HepG2 (cell line): Measurements from ENCODE around the gene UCKL1. TPM values are rescaled to one million over a fixed set of nuclear protein-coding genes. Genes with fewer than 3 reads are reported as not detected.

Experiments used
- ATF7 ChIP-seq, 2 experiments: fragments of 450-650 bp in 1 of 2; sonication (generic) in 1 of 2; formaldehyde crosslinking in 1 of 2; IDR thresholded peaks; 2 replicates each; pipeline versions ENCODE4 v1.4.0 to v1.6.1; 2016 to 2020; ENCODE audit warnings: antibody characterized with exemption in 1 of 2, mild to moderate bottlenecking in 1 of 2, missing genetic modification reagents in 1 of 2
- MLLT10 ChIP-seq: sonication (generic); formaldehyde crosslinking; IDR thresholded peaks from 2 replicates; pipeline ENCODE4 v1.4.0; 2020; ENCODE audit warnings: missing genetic modification reagents
- SMYD3 ChIP-seq: sonication (generic); formaldehyde crosslinking; IDR thresholded peaks from 2 replicates; pipeline ENCODE4 v1.8.1; 2023; ENCODE audit warnings: mild to moderate bottlenecking, missing genetic modification reagents
- SNAI1 ChIP-seq: sonication (generic); formaldehyde crosslinking; IDR thresholded peaks from 2 replicates; pipeline ENCODE4 v1.5.0; 2020; ENCODE audit warnings: mild to moderate bottlenecking, missing genetic modification reagents, borderline replicate concordance
- TBX2 ChIP-seq: sonication (generic); formaldehyde crosslinking; IDR thresholded peaks from 2 replicates; pipeline ENCODE4 v1.5.0; 2020; ENCODE audit warnings: missing genetic modification reagents, mild to moderate bottlenecking, borderline replicate concordance
- ZFP41 ChIP-seq: sonication (generic); formaldehyde crosslinking; IDR thresholded peaks from 2 replicates; pipeline ENCODE4 v1.4.0; 2020; ENCODE audit warnings: mild to moderate bottlenecking, missing genetic modification reagents, borderline replicate concordance
- polyA plus RNA-seq, 8 experiments: library from polyadenylated mRNA; depleted of rRNA in 3 of 8; stranded (reverse) in 7 of 8; unstranded in 1 of 8; fragments of >200 nt; fragmentation: Illumina TruSeq in 4 of 8; extraction: Trizol in 4 of 8; gene quantifications; 2 replicates each; pipeline versions ENCODE4 v1.2.1 to v1.2.3, GENCODE V29; 2011 to 2016; ENCODE audit warnings: low read depth in 4 of 8, missing spikeins in 1 of 8, mixed read lengths in 1 of 8; ENCODE audit not compliant: insufficient read depth in 1 of 8
- total RNA-seq, 5 experiments: library from RNA; depleted of rRNA; stranded (reverse); fragments of >200 nt; fragmentation: Illumina TruSeq; extraction: Trizol; gene quantifications; 2 replicates each; pipeline ENCODE4 v1.2.3, GENCODE V29; 2016; ENCODE audit warnings: low read depth in 1 of 5
- TF ChIP-seq, protein P1 (sequence below): IDR thresholded peaks from 2 replicates; pipeline ENCODE4 v1.6.1; 2016; ENCODE audit warnings: missing genetic modification reagents, missing compliant biosample characterization
- TF ChIP-seq, protein P2 (sequence below): sonication (generic); formaldehyde crosslinking; IDR thresholded peaks from 2 replicates; pipeline ENCODE4 v1.5.0; 2020; ENCODE audit warnings: missing genetic modification reagents
- TF ChIP-seq, protein P3 (sequence below): sonication (generic); formaldehyde crosslinking; IDR thresholded peaks from 2 replicates; pipeline ENCODE4 v1.4.0; 2020; ENCODE audit warnings: missing genetic modification reagents
- TF ChIP-seq, protein P4 (sequence below): sonication (generic); formaldehyde crosslinking; IDR thresholded peaks from 2 replicates; pipeline ENCODE4 v1.8.1; 2022; ENCODE audit warnings: low read depth, mild to moderate bottlenecking, missing genetic modification reagents
- TF ChIP-seq, protein P5 (sequence below): sonication (generic); formaldehyde crosslinking; IDR thresholded peaks from 2 replicates; pipeline ENCODE4 v1.4.0; 2020; ENCODE audit warnings: missing genetic modification reagents, borderline replicate concordance
- TF ChIP-seq, protein P6 (sequence below): IDR thresholded peaks from 2 replicates; pipeline ENCODE4 v1.6.1; 2012; ENCODE audit warnings: low read depth, low read length, improper control_type of control experiment
- TF ChIP-seq, protein P7 (sequence below): sonication (generic); formaldehyde crosslinking; IDR thresholded peaks from 2 replicates; pipeline ENCODE4 v1.5.1; 2020; ENCODE audit warnings: missing genetic modification reagents, mild to moderate bottlenecking, borderline replicate concordance

The UCKL1 gene
- total and polyA plus RNA-seq, 2 of the 13 experiments (the other 11 are each of a cell fraction or from before 2014, with no cell fraction given): 50.2 to 126 TPM

DNA sequence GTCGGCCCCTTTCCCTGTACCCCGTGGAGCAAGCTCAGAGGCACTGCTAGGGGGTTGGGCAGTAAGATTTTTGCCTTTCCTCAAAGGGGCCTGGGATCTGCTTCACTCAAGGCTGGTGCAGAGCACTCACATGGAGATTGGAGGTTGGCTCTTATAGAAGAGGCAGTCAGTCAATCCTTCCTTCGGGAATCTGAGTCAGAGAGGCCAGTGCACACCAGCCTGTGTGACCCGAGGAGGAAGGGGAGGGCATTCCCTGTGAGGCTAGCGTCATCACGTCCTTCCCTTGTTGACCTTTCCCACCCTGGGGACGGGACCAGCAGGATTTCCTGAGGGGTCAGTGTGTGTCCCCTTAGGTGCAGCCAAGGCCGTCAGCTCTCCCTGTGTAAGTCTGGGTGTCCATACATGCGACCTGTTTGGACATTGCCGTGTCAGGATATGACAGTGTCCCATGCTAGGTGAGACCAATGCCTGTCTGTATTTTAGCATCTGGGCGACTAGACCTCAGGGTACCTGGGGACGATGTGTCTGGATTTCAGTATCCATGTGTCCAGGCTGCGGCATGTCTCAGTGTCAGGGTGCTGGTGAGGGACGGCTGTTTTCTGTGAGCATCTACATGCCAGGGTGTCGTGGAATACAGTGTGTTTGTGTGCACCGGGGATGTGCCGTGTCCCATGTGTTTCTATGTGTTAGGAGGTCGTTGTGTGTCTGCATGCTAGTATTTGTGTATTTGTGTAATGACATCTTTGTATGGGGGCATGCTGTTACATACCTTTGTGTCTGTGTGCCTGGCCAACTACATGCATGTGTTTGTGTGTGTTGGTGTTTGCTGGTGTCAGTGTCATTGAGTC is 16.3 kb upstream of the UCKL1 start (continued):
- TF ChIP-seq, protein P1, sequence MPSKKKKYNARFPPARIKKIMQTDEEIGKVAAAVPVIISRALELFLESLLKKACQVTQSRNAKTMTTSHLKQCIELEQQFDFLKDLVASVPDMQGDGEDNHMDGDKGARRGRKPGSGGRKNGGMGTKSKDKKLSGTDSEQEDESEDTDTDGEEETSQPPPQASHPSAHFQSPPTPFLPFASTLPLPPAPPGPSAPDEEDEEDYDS: no peak; the same call in 1 of the 2 replicates
- TF ChIP-seq ZFP41 (CRISPR knock-in tag) (no peak), ATF7 (IDR thresholded peaks at IDR 0.05) (no peak), ATF7 (CRISPR knock-in tag; IDR thresholded peaks at IDR 0.05) (0 out of 2 replicates have a peak, but pooled peaks have one; percentile 13), TBX2 (CRISPR knock-in tag) (peak; percentile 40; the same call in 1 of the 2 replicates), SMYD3 (CRISPR knock-in tag) (no peak), MLLT10 (CRISPR knock-in tag) (no peak), SNAI1 (CRISPR knock-in tag) (no peak)
- TF ChIP-seq, protein P2, sequence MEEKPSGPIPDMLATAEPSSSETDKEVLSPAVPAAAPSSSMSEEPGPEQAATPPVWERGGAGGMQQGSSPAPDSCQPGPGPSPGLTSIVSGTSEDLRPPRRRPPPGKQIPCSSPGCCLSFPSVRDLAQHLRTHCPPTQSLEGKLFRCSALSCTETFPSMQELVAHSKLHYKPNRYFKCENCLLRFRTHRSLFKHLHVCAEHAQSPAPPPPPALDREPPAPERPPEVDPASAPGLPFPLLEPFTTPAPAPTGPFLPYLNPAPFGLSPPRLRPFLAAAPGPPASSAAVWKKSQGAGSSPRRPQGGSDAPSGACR (CRISPR knock-in tag): no peak
- TF ChIP-seq, protein P3, sequence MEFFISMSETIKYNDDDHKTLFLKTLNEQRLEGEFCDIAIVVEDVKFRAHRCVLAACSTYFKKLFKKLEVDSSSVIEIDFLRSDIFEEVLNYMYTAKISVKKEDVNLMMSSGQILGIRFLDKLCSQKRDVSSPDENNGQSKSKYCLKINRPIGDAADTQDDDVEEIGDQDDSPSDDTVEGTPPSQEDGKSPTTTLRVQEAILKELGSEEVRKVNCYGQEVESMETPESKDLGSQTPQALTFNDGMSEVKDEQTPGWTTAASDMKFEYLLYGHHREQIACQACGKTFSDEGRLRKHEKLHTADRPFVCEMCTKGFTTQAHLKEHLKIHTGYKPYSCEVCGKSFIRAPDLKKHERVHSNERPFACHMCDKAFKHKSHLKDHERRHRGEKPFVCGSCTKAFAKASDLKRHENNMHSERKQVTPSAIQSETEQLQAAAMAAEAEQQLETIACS: no peak
- TF ChIP-seq, protein P4, sequence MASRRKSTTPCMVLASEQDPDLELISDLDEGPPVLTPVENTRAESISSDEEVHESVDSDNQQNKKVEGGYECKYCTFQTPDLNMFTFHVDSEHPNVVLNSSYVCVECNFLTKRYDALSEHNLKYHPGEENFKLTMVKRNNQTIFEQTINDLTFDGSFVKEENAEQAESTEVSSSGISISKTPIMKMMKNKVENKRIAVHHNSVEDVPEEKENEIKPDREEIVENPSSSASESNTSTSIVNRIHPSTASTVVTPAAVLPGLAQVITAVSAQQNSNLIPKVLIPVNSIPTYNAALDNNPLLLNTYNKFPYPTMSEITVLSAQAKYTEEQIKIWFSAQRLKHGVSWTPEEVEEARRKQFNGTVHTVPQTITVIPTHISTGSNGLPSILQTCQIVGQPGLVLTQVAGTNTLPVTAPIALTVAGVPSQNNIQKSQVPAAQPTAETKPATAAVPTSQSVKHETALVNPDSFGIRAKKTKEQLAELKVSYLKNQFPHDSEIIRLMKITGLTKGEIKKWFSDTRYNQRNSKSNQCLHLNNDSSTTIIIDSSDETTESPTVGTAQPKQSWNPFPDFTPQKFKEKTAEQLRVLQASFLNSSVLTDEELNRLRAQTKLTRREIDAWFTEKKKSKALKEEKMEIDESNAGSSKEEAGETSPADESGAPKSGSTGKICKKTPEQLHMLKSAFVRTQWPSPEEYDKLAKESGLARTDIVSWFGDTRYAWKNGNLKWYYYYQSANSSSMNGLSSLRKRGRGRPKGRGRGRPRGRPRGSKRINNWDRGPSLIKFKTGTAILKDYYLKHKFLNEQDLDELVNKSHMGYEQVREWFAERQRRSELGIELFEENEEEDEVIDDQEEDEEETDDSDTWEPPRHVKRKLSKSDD: peak; percentile 27
- TF ChIP-seq, protein P5, sequence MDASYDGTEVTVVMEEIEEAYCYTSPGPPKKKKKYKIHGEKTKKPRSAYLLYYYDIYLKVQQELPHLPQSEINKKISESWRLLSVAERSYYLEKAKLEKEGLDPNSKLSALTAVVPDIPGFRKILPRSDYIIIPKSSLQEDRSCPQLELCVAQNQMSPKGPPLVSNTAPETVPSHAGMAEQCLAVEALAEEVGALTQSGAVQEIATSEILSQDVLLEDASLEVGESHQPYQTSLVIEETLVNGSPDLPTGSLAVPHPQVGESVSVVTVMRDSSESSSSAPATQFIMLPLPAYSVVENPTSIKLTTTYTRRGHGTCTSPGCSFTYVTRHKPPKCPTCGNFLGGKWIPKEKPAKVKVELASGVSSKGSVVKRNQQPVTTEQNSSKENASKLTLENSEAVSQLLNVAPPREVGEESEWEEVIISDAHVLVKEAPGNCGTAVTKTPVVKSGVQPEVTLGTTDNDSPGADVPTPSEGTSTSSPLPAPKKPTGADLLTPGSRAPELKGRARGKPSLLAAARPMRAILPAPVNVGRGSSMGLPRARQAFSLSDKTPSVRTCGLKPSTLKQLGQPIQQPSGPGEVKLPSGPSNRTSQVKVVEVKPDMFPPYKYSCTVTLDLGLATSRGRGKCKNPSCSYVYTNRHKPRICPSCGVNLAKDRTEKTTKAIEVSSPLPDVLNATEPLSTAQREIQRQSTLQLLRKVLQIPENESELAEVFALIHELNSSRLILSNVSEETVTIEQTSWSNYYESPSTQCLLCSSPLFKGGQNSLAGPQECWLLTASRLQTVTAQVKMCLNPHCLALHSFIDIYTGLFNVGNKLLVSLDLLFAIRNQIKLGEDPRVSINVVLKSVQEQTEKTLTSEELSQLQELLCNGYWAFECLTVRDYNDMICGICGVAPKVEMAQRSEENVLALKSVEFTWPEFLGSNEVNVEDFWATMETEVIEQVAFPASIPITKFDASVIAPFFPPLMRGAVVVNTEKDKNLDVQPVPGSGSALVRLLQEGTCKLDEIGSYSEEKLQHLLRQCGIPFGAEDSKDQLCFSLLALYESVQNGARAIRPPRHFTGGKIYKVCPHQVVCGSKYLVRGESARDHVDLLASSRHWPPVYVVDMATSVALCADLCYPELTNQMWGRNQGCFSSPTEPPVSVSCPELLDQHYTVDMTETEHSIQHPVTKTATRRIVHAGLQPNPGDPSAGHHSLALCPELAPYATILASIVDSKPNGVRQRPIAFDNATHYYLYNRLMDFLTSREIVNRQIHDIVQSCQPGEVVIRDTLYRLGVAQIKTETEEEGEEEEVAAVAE (CRISPR knock-in tag): no peak
- TF ChIP-seq, protein P6, sequence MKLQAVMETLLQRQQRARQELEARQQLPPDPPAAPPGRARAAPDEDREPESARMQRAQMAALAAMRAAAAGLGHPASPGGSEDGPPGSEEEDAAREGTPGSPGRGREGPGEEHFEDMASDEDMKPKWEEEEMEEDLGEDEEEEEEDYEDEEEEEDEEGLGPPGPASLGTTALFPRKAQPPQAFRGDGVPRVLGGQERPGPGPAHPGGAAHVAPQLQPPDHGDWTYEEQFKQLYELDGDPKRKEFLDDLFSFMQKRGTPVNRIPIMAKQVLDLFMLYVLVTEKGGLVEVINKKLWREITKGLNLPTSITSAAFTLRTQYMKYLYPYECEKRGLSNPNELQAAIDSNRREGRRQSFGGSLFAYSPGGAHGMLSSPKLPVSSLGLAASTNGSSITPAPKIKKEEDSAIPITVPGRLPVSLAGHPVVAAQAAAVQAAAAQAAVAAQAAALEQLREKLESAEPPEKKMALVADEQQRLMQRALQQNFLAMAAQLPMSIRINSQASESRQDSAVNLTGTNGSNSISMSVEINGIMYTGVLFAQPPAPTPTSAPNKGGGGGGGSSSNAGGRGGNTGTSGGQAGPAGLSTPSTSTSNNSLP: no peak
- TF ChIP-seq, protein P7, sequence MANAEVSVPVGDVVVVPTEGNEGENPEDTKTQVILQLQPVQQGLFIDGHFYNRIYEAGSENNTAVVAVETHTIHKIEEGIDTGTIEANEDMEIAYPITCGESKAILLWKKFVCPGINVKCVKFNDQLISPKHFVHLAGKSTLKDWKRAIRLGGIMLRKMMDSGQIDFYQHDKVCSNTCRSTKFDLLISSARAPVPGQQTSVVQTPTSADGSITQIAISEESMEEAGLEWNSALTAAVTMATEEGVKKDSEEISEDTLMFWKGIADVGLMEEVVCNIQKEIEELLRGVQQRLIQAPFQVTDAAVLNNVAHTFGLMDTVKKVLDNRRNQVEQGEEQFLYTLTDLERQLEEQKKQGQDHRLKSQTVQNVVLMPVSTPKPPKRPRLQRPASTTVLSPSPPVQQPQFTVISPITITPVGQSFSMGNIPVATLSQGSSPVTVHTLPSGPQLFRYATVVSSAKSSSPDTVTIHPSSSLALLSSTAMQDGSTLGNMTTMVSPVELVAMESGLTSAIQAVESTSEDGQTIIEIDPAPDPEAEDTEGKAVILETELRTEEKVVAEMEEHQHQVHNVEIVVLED (CRISPR knock-in tag): peak; percentile 56; the same call in 1 of the 2 replicates
